Measurements from ENCODE around the gene FUBP1. TPM values are rescaled to one million over a fixed set of nuclear protein-coding genes. Genes with fewer than 3 reads are reported as not detected.

Gene FUBP1
- total RNA-seq, 2 experiments from 2014 or later = 242 to 255 TPM

DNA sequence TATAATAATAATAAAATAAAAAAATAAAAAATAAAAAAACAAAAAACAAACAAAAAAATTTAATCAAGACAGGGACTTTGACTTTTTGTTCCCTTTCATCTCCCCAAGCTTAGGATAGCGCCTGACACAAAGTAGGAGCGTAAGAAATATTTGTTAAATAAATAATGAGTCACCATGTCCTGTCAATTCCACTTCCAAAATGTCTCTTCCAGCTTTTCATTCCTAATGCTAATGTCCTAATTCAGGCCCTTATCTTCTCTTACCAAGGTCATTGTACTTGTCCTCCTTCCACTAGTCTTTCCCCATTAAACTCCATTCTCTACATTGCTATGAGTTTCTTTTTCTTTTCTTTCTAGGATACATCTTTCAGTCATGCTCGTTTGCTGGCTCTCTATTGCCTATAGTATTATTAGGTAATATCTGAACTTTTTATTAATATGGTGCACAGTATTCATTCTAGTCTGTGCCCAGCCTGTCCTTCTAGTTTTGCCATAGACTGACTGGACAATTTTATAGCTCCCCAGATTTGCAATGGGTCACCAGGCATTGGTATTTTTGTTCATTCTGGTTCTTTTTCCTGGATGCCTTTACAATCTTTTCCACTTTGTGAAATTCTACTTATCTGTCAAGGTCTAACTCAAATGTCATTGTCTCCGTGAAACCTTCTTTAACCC is 79.1 kb downstream of the FUBP1 start:
- Mint-ChIP-seq H3K27ac (no peak overlapping the region), H3K4me1 (no peaks in the 10 kb centered on the region)

More for the DNA sequence above, 79.1 kb downstream of the FUBP1 start:
- H3K4me3 Mint-ChIP-seq = no peak overlapping the region
- H3K9me3 Mint-ChIP-seq = no peaks in the 10 kb centered on the region
- H3K36me3 Mint-ChIP-seq = no peaks in the 10 kb centered on the region
- no peak for DNase-seq
- no peaks in the 10 kb centered on the region for H3K27me3 Mint-ChIP-seq

Other genes with a start within 250 kb of the FUBP1 start
- gene USP33, start 219.2 kb downstream of the FUBP1 start, total RNA-seq = 10 to 100 TPM; 33.9 to 34.1 TPM
- gene MIGA1, start 199.4 kb downstream of the FUBP1 start, total RNA-seq = 1 to 10 TPM; 6.1 to 7.5 TPM
- 1 to 10 TPM; 2.5 to 2.6 TPM for gene NEXN, start 90.4 kb downstream of the FUBP1 start, total RNA-seq
- gene DNAJB4, start 25.9 kb upstream of the FUBP1 start, total RNA-seq = 1 to 10 TPM; 7.0 to 8.4 TPM
- under 1 TPM; 0.14 to 0.20 TPM for gene GIPC2, start 66.9 kb upstream of the FUBP1 start, total RNA-seq